ENCODE results near the gene RNF112. TPM values are rescaled to one million over a fixed set of nuclear protein-coding genes. Genes with fewer than 3 reads are reported as not detected.
A peak's percentile ranks its signal among the peaks of the same experiment; 100 is the strongest.

Gene RNF112
- total RNA-seq, 2 donors from 2014 or later, result 0.84 to 1.6 TPM

DNA sequence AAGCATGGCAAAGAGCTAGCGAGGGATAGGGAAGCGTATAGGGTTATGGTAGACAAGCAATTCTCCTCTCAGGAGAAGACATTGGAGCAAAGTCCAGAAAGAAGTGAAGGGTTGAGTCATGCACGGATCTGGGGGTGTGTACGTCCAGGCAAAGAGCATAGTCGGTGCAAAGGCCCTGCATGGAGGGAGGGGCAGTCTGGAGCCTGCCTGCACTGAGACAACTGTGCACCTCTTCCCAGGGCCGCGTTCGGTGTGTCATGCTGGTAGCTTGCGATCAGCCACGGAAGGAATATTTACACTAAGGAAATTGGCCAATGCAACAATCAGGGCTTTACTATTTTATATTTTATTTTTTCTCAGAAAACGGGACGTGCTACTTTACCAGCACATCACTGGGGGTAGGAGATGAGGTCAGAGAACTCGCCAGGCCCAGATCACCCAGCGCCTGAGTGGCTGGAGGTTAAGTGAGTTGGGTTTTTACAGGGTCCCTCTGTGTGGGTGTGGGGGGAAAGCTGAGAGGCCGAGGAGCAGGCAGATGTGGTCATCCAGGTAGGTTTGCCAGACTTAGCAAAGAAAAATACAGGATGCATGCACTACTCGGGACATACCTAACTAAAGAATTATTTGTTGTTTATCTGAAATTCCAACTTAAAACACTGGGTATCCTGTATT lies 41.8 kb upstream of the RNF112 start:
- ATAC-seq (replicated peaks in 1 of 2) (no peak), DNase-seq (no peak)
- no peak overlapping the region for H3K4me3 Mint-ChIP-seq
- H3K9me3 Mint-ChIP-seq, result no peaks in the 10 kb centered on the region
- no peaks in the 10 kb centered on the region for H3K36me3 Mint-ChIP-seq (ENCODE audit: insufficient read depth in 2 of 2)
- H3K4me1 Mint-ChIP-seq (ENCODE audit: low read depth), result peaks cover 22% of the 10 kb centered on the region
- H3K27me3 Mint-ChIP-seq (ENCODE audit: low read depth), result no peaks in the 10 kb centered on the region
- no peak overlapping the region for H3K27ac Mint-ChIP-seq

DNA sequence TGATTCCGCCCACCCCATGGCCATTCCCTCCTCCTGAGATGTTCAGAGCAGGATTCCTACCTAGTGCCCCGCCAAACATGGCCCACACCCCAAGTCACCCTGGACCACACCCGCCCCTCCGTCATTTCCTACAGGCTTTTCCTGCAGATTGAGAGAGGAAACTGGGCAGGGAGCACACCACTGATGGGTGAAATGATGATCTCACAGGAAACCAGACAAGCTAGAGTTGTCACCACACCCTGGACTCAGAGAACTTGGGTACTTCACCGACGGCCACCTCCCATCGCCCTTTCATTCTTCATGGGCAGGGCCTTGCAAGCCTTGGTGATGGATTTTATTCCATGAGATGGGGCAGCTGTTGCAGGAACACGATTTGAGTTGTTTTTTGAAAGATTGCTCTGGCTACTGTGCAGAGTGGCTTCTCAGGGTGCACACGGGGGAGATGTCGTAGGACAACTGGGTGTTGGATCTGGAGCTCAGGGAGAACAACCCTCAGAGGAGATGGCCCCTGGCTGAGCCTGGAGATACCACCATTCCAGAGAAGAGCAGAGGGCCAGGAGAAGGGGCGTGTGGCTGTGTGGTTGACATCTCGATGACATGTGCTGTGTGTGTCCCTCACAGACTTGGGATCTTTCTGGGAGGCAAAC lies 41.1 kb upstream of the RNF112 start:
- H3K4me1 Mint-ChIP-seq (ENCODE audit: low read depth), result peaks cover 22% of the 10 kb centered on the region
- H3K27ac Mint-ChIP-seq, result peak overlapping the region; percentile 32
- DNase-seq (no peak), ATAC-seq (replicated peaks in 1 of 2) (peak in 1 of 2 donors; percentile 66)
- no peaks in the 10 kb centered on the region for H3K36me3 Mint-ChIP-seq (ENCODE audit: insufficient read depth in 2 of 2)
- H3K9me3 Mint-ChIP-seq, result no peaks in the 10 kb centered on the region
- no peaks in the 10 kb centered on the region for H3K27me3 Mint-ChIP-seq (ENCODE audit: low read depth)
- peak overlapping the region; percentile 42 to 68 for H3K4me3 Mint-ChIP-seq

DNA sequence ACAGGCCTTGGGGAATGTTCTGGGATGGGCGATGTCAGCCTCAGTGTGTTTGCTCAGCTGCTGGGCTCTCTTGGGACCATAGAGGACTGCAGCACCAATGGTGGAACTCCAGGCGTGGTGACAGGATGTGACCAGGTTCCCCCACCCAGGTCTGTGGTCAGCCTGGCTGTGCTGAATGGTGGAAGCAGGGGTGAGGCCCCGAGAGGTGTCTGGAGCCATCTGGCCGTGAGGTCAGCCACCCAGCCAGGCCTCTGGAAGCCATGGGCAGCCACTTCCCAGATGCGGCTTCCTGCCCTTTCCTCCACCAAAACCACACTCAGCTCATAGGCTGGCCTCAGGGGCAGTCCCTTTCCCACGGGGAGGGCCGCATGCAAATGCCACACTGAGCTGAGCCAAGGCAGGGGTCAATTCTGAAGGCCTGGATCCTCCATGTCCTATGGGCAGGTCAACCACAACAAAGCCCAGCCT lies 40.5 kb upstream of the RNF112 start:
- Mint-ChIP-seq H3K27me3 (ENCODE audit: low read depth) (no peaks in the 10 kb centered on the region), H3K9me3 (no peaks in the 10 kb centered on the region), H3K27ac (no peak overlapping the region), H3K4me1 (ENCODE audit: low read depth) (peaks cover 22% of the 10 kb centered on the region), H3K36me3 (ENCODE audit: insufficient read depth in 2 of 2) (no peaks in the 10 kb centered on the region), H3K4me3 (peak overlapping the region; percentile 42 to 68)
- ATAC-seq (replicated peaks in 1 of 2) (peak; percentile 25 to 47), DNase-seq (no peak)

GRCh38 chr17:19371259-19372010 lies 39.6 kb upstream of the RNF112 start:
- no peaks in the 10 kb centered on the region for H3K9me3 Mint-ChIP-seq
- H3K4me3 Mint-ChIP-seq, result no peak overlapping the region

DNA sequence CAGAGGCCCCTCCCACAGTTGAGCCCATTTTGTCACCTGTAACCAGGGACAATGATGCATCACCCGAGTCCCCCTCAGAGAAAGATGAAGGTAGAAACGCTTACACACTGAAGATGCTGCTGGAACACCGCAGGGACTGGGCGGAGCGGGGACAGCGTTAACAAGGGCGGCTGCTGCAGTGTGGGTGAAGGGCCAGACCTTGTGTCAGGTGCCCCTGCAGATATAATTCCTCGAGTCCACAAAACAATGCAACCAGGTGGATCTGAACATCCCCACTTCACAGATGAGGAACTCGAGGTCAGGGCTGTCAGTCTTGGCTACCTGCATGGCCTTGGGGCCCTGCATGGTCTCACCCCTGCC lies 39.0 kb upstream of the RNF112 start:
- ATAC-seq (replicated peaks in 1 of 2) (no peak), DNase-seq (no peak)
- H3K27me3 Mint-ChIP-seq (ENCODE audit: low read depth), result no peaks in the 10 kb centered on the region
- no peaks in the 10 kb centered on the region for H3K9me3 Mint-ChIP-seq
- no peaks in the 10 kb centered on the region for H3K36me3 Mint-ChIP-seq (ENCODE audit: insufficient read depth in 2 of 2)
- peaks cover 33% of the 10 kb centered on the region for H3K4me1 Mint-ChIP-seq (ENCODE audit: low read depth)
- H3K4me3 Mint-ChIP-seq, result no peak overlapping the region
- no peak overlapping the region for H3K27ac Mint-ChIP-seq

More at GRCh38 chr17:19371259-19372010, 39.6 kb upstream of the RNF112 start:
- no peaks in the 10 kb centered on the region for H3K27me3 Mint-ChIP-seq (ENCODE audit: low read depth)
- peaks cover 28% of the 10 kb centered on the region for H3K4me1 Mint-ChIP-seq (ENCODE audit: low read depth)
- H3K27ac Mint-ChIP-seq, result no peak overlapping the region
- H3K36me3 Mint-ChIP-seq (ENCODE audit: insufficient read depth in 2 of 2), result no peaks in the 10 kb centered on the region
- no peak for ATAC-seq (replicated peaks in 1 of 2)
- DNase-seq, result no peak

DNA sequence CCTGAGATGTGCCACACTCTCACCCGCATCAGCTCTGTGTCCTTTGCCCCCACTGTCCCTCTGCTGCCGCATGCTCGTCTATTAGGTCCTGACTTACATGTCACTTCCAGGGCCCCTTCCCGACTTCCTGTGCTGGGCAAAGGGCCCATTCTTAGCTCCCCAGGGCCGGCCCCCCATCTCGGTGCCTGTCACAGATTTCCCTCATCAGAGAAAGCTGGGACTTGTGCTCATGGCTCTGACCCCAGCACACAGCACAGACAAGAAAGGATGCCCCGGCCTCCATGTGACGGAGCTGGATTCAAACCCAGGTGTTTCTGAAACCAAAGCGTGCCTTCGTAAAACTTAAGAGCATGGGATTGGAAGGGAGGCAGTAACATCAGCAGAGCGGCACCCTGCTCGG lies 38.6 kb upstream of the RNF112 start:
- H3K4me1 Mint-ChIP-seq (ENCODE audit: low read depth), result peaks cover 37% of the 10 kb centered on the region
- no peak for DNase-seq
- H3K9me3 Mint-ChIP-seq, result no peaks in the 10 kb centered on the region
- no peak overlapping the region for H3K4me3 Mint-ChIP-seq
- ATAC-seq (replicated peaks in 1 of 2), result no peak
- no peaks in the 10 kb centered on the region for H3K27me3 Mint-ChIP-seq (ENCODE audit: low read depth)
- H3K27ac Mint-ChIP-seq, result no peak overlapping the region
- H3K36me3 Mint-ChIP-seq (ENCODE audit: insufficient read depth in 2 of 2), result no peaks in the 10 kb centered on the region

GRCh38 chr17:19372866-19373504 lies 38.0 kb upstream of the RNF112 start:
- peaks cover 37% of the 10 kb centered on the region for H3K4me1 Mint-ChIP-seq (ENCODE audit: low read depth)

DNA sequence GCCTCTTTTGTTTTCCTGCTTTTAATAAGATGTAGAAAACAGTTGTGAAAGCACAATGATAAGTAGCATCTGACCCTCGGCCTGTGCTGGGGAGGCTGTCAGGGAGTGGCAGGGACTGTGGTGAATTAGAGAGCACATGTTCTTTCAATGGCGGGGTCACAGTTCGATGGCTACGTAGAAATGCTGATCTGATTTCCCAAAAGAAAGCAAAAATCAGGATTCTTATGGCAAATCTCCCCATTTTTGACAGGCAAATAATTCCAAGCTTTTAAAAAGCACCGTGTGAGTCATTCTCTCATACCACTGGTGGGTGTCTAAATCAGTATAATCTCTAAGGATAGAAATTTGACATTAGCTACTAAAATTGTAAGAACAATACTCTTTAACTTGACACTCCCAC lies 36.9 kb upstream of the RNF112 start:
- Mint-ChIP-seq H3K4me3 (no peak overlapping the region), H3K27me3 (ENCODE audit: low read depth) (no peaks in the 10 kb centered on the region), H3K36me3 (ENCODE audit: insufficient read depth in 2 of 2) (no peaks in the 10 kb centered on the region), H3K4me1 (ENCODE audit: low read depth) (peaks cover 43% of the 10 kb centered on the region), H3K9me3 (no peaks in the 10 kb centered on the region), H3K27ac (no peak overlapping the region)
- ATAC-seq (replicated peaks in 1 of 2), result no peak
- DNase-seq, result no peak

More at GRCh38 chr17:19372866-19373504, 38.0 kb upstream of the RNF112 start:
- Mint-ChIP-seq H3K27me3 (ENCODE audit: low read depth) (no peaks in the 10 kb centered on the region), H3K27ac (no peak overlapping the region), H3K4me3 (no peak overlapping the region), H3K9me3 (no peaks in the 10 kb centered on the region), H3K36me3 (ENCODE audit: insufficient read depth in 2 of 2) (no peaks in the 10 kb centered on the region)
- ATAC-seq (replicated peaks in 1 of 2), result no peak
- no peak for DNase-seq

DNA sequence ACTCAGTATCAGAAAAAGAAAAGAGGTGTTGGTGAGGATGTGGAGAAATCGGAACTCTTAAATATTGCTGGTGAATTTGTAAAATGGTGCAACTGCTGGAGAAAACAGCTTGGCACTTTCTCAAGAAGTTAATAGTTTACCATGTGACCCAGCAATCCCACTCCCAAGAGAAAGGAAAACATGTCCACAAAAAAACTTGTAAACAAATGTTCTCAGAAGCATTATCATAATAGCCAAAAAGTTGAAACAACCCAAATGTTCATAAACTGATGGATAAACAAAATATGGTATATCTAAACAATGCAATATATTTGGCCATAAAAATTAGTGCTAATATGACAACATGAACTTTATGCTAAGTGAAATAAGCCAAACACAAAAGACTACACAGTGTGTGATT lies 35.3 kb upstream of the RNF112 start:
- no peak for ATAC-seq (replicated peaks in 1 of 2)
- Mint-ChIP-seq H3K4me3 (peak overlapping the region in 1 of 2 donors; percentile 38), H3K27me3 (ENCODE audit: low read depth) (no peaks in the 10 kb centered on the region), H3K9me3 (no peaks in the 10 kb centered on the region), H3K27ac (no peak overlapping the region), H3K36me3 (ENCODE audit: insufficient read depth in 2 of 2) (peaks cover 0 to 4% of the 10 kb centered on the region in 2 donors), H3K4me1 (ENCODE audit: low read depth) (peaks cover 37% of the 10 kb centered on the region)
- DNase-seq, result no peak

DNA sequence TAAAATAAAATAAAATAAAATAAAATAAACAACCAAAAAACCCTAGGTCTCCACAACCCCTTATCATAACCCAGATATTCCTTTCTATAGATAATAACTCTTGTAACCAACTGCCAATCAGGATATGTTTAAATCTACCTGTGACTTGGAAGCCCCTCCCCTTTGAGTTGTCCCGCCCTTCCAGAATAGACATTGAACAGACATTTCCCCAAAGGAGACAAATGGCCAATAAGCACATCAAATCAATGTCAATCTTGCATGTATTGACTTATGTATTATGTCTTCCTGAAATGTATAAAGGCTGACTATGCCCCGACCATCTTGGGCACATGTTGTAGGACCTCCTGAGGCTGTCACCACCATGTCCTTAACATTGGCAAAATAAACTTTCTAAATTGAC lies 34.2 kb upstream of the RNF112 start:
- Mint-ChIP-seq H3K4me1 (ENCODE audit: low read depth) (peaks cover 31% of the 10 kb centered on the region), H3K9me3 (no peaks in the 10 kb centered on the region), H3K36me3 (ENCODE audit: insufficient read depth in 2 of 2) (peaks cover 0 to 4% of the 10 kb centered on the region in 2 donors), H3K27ac (peak overlapping the region; percentile 94), H3K4me3 (peak overlapping the region; percentile 90 to 100), H3K27me3 (ENCODE audit: low read depth) (no peaks in the 10 kb centered on the region)
- DNase-seq, result no peak
- ATAC-seq (replicated peaks in 1 of 2), result no peak

GRCh38 chr17:19377602-19378415 lies 33.2 kb upstream of the RNF112 start:
- Mint-ChIP-seq H3K9me3 (no peaks in the 10 kb centered on the region), H3K4me1 (ENCODE audit: low read depth) (peaks cover 31% of the 10 kb centered on the region), H3K27ac (peak overlapping the region; percentile 94), H3K27me3 (ENCODE audit: low read depth) (no peaks in the 10 kb centered on the region), H3K36me3 (ENCODE audit: insufficient read depth in 2 of 2) (peaks cover 0 to 4% of the 10 kb centered on the region in 2 donors), H3K4me3 (peak overlapping the region; percentile 90 to 100)
- ATAC-seq (replicated peaks in 1 of 2), result peak; percentile 95
- peak; percentile 97 to 98 for DNase-seq
